Heart right ventricle (tissue), 16 donors: ENCODE data around the gene DNM3. TPM values are rescaled to one million over a fixed set of nuclear protein-coding genes. Genes with fewer than 3 reads are reported as not detected.

Source experiments
- ATAC-seq, 8 donors: fragments of 200-7000 bp; cut with Tn5 transposase; one replicate each; pipeline ENCODE4 v1.9.1; 2020; ENCODE audit warnings: mild to moderate bottlenecking in 8 of 8, moderate library complexity in 8 of 8, moderate number of reproducible peaks in 1 of 8
- DNase-seq, 2 donors: peaks; one replicate each; pipeline ENCODE4 v3.0.0-alpha.2; 2020
- H3K27ac ChIP-seq, 10 donors: fragments of 200-600 bp; sonication (generic) in 2 of 10; one replicate each; pipeline versions ENCODE4 v1.5.0 to v1.8.0; 2020 to 2022; ENCODE audit warnings: mild to moderate bottlenecking in 3 of 10
- H3K27me3 ChIP-seq, 7 donors: fragments of 200-600 bp; one replicate each; pipeline ENCODE4 v1.8.0; 2021 to 2022; ENCODE audit warnings: mild to moderate bottlenecking in 2 of 7
- H3K36me3 ChIP-seq, 9 donors: fragments of 200-600 bp; sonication (generic) in 1 of 9; one replicate each; pipeline versions ENCODE4 v1.5.0 to v1.8.0; 2020 to 2022; ENCODE audit warnings: mild to moderate bottlenecking in 2 of 9
- H3K4me1 ChIP-seq, 9 donors: fragments of 200-600 bp; sonication (generic) in 1 of 9; one replicate each; pipeline versions ENCODE4 v1.5.0 to v1.8.0; 2020 to 2022; ENCODE audit warnings: mild to moderate bottlenecking in 4 of 9
- H3K4me3 ChIP-seq, 10 donors: fragments of 200-600 bp; sonication (generic) in 2 of 10; one replicate each; pipeline versions ENCODE4 v1.5.0 to v1.8.0; 2020 to 2022; ENCODE audit warnings: mild to moderate bottlenecking in 7 of 10, moderate library complexity in 2 of 10
- H3K9me3 ChIP-seq, 11 donors: fragments of 200-600 bp in 10 of 11; sonication (generic) in 2 of 11; one replicate each; pipeline versions ENCODE4 v1.5.0 to v1.8.0; 2013 to 2022; ENCODE audit warnings: mild to moderate bottlenecking in 2 of 11, control low read depth in 1 of 11, moderate library complexity in 1 of 11
- CTCF ChIP-seq, 9 donors: fragments of 200-600 bp; sonication (generic) in 2 of 9; IDR thresholded peaks; one replicate each; pipeline versions ENCODE4 v1.5.0 to v1.8.0; 2021 to 2022; ENCODE audit warnings: antibody characterized with exemption in 9 of 9, mild to moderate bottlenecking in 5 of 9, moderate library complexity in 1 of 9
- WGBS, 2 donors: extraction: QIAGEN DNeasy Blood & Tissue Kit; methylation state at CpG; one replicate each; pipeline ENCODE4 v1.1.7; 2013; ENCODE audit warnings: inconsistent platforms in 1 of 2; 5-methylcytosine and 5-hydroxymethylcytosine counted together
- intact Hi-C, 10 donors: fragments of 100-400 bp; cut with DNase I; formaldehyde crosslinking; loops; one replicate each; pipeline versions ENCODE4 v1.11.1 to v1.14.2; 2022
- polyA plus RNA-seq, 2 donors: library from polyadenylated mRNA; stranded (reverse); fragments of 200-250 nt; gene quantifications; one replicate each; pipeline ENCODE4 v1.2.3, GENCODE V29; 2013
- total RNA-seq, 10 donors: library from RNA; stranded (reverse); fragmentation: NEBNext Ultra II Directional in 3 of 10; extraction: Animal tissue kit (Norgen Biotek cat#: 25700) in 3 of 10; gene quantifications; one replicate each; pipeline versions ENCODE4 v1.2.1 to v1.2.4, GENCODE V29; 2021 to 2023
- donor health status: Arrhythmogenic right ventricular cardiomyopathy.
- donor health status: ischemic (EF 13 %, LVEDD 7.1; RV severe dilation, severe dysfunction).
- donor health status: healthy with polysubstance abuse.
- donor health status: DM: no; HTN: yes; CAD: no.
- donor health status: DM: no; HTN: no; CAD: no.
- donor health status: ischemic (EF 25% LVEDD 6.9; RV normal size, moderate dysfunction).
- donor health status: ischemic (EF 25% LVEDD 5.7; RV mildly dilated, moderate dysfunction).
- donor health status: healthy.
- donor health status: DM: yes; HTN: yes; CAD: no.
- donor health status: Ischemic cardiomyopathy.
- donor health status: ischemic (EF 35%, LVEDD 5.7; RV mildly dilated, moderate dysfunction).
- donor health status: nonischemic (EF 11% LVEDD 7.7; RV severe dilation, severe dysfunction).
- donor health status: DM: yes; HTN: yes; CAD: no.
- donor health status: PGD.
- donor health status: ischemic (EF 29% LVEDD 5.4; RV normal size, mild dysfunction).
- donor health status: nonischemic (EF 23%, LVEDD 6.1; RV moderate dilation, normal function).

Gene DNM3
- total and polyA plus RNA-seq, 12 donors = 0.77 to 2.8 (median 2.2) TPM

- Histone ChIP-seq H3K27me3 (no peaks in the 10 kb centered on the region), H3K4me3 (peak overlapping the region in 3 of 10 donors; percentile 8 to 9 (median 8)), H3K36me3 (no peaks in the 10 kb centered on the region), H3K4me1 (peaks cover 0 to 6% (median 0%) of the 10 kb centered on the region in 9 donors), H3K27ac (peak overlapping the region in 2 of 10 donors; percentile 1 to 10), H3K9me3 (no peaks in the 10 kb centered on the region)
- intact Hi-C loops = loop anchor here in 1 of 10 donors (10.0 kb wide), 1 partner anchor 98 kb away; no protein-coding TSS in a partner anchor
- no peak for TF ChIP-seq CTCF (IDR thresholded peaks at IDR 0.05)
- 55 to 59% methylated on average over 3 of the region's 3 CpGs for WGBS, 2 donors
- DNase-seq (no peak), ATAC-seq (no peak)
These were observed 61.2 kb downstream of the DNM3 start for GRCh38 chr1:171902527-171902926.

GRCh38 chr1:171904778-171905450, 63.6 kb downstream of the DNM3 start:
- no peak for DNase-seq
- H3K36me3 ChIP-seq = no peaks in the 10 kb centered on the region
- H3K4me3 ChIP-seq = no peak overlapping the region
- peaks cover 0 to 6% (median 0%) of the 10 kb centered on the region in 9 donors for H3K4me1 ChIP-seq
- intact Hi-C loops = loop anchor here in 1 of 10 donors (10.0 kb wide), 1 partner anchor 100 kb away; no protein-coding TSS in a partner anchor
- ATAC-seq = no peak
- WGBS, 2 donors = 81 to 85% methylated on average over 5 of the region's 5 CpGs
- H3K27ac ChIP-seq = no peak overlapping the region
- no peaks in the 10 kb centered on the region for H3K9me3 ChIP-seq
- no peak for TF ChIP-seq CTCF (IDR thresholded peaks at IDR 0.05)
- no peaks in the 10 kb centered on the region for H3K27me3 ChIP-seq

- ATAC-seq (no peak), DNase-seq (no peak)
- no peak for TF ChIP-seq CTCF (IDR thresholded peaks at IDR 0.05)
- H3K4me1 ChIP-seq = peaks cover 0 to 26% (median 19%) of the 10 kb centered on the region in 9 donors
- intact Hi-C loops = loop anchor here in 1 of 10 donors (10.0 kb wide), 1 partner anchor 105 kb away; no protein-coding TSS in a partner anchor
- no peak overlapping the region for H3K27ac ChIP-seq
- no peaks in the 10 kb centered on the region for H3K36me3 ChIP-seq
- no peaks in the 10 kb centered on the region for H3K9me3 ChIP-seq
- H3K4me3 ChIP-seq = no peak overlapping the region
- H3K27me3 ChIP-seq = no peaks in the 10 kb centered on the region
- 73 to 77% methylated on average over 5 of the region's 5 CpGs for WGBS, 2 donors
These were observed 68.4 kb downstream of the DNM3 start for GRCh38 chr1:171909711-171910110.

DNA sequence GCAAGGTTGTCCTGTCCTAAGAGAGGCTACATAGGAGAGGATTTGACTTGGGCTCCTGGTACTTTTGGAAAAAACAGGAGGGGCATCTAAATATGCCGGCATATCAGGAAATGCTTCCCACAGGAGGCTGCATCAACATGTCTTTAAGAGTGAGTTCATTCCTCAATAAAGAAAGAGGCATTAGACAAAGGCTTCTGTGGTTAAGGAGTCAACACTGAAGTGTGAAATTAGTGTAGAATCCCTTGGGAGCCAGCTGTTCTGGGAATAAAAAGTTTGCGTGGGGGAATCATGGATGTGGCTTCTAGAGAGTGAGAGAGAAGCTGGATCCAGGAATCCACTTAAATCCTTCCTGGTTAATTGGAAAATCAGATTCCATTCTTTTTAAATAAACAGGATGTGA, 69.5 kb downstream of the DNM3 start:
- Histone ChIP-seq H3K27ac (no peak overlapping the region), H3K9me3 (no peaks in the 10 kb centered on the region), H3K4me3 (no peak overlapping the region), H3K27me3 (no peaks in the 10 kb centered on the region), H3K4me1 (peaks cover 0 to 26% (median 19%) of the 10 kb centered on the region in 9 donors), H3K36me3 (no peaks in the 10 kb centered on the region)
- DNase-seq = no peak
- intact Hi-C loops = no loop called here
- 47 to 62% methylated on average over 2 of the region's 2 CpGs for WGBS, 2 donors
- no peak for ATAC-seq
- TF ChIP-seq CTCF (IDR thresholded peaks at IDR 0.05) = no peak
